ENCODE measurements around the gene SKOR1.

SKOR1 gene, protein sequence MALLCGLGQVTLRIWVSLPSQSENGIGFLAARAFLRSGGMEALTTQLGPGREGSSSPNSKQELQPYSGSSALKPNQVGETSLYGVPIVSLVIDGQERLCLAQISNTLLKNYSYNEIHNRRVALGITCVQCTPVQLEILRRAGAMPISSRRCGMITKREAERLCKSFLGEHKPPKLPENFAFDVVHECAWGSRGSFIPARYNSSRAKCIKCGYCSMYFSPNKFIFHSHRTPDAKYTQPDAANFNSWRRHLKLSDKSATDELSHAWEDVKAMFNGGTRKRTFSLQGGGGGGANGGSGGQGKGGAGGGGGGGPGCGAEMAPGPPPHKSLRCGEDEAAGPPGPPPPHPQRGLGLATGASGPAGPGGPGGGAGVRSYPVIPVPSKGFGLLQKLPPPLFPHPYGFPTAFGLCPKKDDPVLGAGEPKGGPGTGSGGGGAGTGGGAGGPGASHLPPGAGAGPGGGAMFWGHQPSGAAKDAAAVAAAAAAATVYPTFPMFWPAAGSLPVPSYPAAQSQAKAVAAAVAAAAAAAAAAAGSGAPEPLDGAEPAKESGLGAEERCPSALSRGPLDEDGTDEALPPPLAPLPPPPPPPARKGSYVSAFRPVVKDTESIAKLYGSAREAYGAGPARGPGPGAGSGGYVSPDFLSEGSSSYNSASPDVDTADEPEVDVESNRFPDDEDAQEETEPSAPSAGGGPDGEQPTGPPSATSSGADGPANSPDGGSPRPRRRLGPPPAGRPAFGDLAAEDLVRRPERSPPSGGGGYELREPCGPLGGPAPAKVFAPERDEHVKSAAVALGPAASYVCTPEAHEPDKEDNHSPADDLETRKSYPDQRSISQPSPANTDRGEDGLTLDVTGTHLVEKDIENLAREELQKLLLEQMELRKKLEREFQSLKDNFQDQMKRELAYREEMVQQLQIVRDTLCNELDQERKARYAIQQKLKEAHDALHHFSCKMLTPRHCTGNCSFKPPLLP

DNA sequence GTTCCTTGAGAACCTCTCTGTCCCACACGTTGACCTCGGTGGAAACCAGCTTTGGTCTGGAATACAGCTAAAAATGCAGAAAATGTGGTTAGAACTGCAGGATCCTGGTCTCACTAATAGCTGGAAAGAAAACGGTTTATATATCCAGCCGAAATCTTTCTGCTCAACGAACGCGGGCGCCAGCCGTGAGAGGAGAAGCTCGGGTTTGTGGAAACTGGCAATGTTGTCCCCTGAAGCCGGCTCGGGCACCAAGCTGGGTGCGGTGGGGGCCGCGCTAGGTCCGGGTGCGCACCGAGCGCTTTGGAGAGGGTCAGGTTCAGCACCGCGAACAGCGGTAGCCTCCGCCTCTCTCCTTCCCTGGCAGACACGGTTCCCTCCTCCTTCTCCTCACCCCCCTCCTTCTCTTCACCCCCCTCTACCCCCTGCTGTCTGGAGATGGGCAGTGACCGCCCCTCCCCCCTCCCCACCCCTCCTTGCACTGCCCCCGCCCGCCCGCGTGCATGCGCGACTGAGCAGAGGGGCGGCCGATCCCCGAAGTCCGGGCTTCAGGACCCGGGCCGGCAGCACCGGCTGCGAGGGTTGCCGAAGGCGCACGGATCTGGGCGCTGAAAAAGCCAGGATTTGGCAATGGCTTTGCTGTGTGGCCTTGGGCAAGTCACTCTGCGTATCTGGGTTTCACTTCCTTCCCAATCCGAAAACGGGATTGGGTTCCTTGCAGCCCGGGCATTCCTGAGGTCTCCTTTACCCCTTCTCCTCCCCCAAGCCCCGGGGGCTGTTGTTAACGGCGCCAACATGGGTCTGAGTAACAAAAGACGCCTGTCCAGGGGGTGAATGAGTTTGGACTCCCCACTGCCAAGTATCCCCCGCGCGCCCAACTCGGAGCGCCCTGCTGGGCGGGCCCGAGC is at the start of gene SKOR1:
TSS of gene SKOR1 (plus strand) at position 534 of the 905 bp plus-strand sequence. CDS start at position 628, 94 bp downstream.
- ATAC-seq = no peak

DNA sequence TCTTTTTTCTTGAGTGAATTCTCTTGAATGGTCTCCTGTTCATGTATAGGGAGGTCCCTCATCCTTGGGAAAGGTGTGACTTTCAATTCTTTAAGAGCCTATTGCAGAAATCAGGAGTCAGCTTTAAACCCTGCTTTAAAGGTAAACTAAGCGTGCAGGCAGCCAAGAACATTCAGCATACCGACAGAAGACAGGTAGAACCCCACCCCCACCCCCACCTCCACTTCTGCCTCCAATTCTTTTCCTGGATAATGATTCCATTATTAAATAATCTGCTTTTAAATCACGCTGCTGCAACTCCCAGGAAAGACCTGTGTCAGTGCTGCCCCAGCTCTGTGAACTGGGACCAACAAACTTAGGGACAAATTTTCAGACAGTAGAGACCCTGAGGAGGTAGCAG is 49.3 kb upstream of the SKOR1 start:
- ATAC-seq = no peak
- no peak for DNase-seq

More for the DNA sequence above, at the start of gene SKOR1:
- peak; percentile 28 for DNase-seq

DNA sequence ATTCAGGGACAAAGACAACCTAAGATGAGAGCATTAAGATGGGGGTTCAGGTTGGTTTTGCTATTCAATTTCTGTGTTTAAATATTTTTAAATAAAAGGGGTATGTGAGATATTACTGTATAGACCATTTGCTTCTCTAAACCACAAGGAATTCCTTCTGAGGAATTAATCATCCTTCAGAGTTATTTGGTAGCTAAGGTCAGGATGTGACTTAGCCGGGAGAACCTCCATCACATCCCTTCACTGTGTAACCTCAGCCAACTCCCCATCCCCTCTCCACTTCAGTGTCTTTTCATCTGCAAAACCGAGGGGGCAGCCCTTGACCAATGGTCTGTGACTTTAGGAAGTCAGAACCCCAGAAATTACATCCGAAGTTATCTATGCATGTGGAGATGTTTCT is 48.7 kb upstream of the SKOR1 start:
- DNase-seq (no peak), ATAC-seq (no peak)

DNA sequence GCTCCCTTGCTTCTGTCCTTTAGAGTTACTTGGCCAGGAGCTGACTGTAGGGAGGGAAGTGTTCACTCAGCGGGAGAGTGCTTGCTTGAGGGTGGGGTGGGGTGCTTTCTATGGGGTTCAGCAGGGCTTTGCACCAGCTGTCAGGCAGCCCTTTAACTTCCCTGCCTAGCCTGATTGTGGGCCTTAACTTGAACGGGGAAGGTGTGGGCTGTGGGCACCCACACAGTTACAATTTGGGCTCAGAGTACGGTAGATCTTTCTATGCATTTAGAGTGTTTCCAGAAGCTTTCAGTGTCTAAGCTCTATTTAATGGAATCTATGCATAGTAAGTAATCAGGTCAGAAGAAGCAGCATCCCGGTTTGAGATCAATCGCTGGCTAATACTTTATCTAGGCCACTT is 48.2 kb upstream of the SKOR1 start:
- ATAC-seq = no peak
- DNase-seq = no peak

DNA sequence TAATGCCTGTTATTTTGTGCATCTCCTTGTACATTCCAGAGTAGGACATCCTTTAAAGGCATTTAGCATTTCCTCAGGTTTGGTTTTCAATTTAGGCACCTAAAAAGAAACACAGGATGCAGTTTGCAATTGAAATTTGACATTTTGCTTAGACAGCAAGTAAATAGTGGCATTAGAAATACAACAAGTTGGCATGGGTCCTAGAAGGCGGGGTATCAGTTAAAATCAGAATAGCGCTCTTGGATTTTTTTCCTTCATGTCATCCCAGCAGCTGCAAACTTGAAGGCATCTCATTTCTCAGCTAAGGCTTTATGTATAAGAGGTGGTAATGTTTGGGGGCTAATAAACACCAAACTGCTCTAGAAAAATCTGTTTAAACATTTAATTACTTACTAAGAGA is 47.5 kb upstream of the SKOR1 start:
- ATAC-seq (no peak), DNase-seq (no peak)

DNA sequence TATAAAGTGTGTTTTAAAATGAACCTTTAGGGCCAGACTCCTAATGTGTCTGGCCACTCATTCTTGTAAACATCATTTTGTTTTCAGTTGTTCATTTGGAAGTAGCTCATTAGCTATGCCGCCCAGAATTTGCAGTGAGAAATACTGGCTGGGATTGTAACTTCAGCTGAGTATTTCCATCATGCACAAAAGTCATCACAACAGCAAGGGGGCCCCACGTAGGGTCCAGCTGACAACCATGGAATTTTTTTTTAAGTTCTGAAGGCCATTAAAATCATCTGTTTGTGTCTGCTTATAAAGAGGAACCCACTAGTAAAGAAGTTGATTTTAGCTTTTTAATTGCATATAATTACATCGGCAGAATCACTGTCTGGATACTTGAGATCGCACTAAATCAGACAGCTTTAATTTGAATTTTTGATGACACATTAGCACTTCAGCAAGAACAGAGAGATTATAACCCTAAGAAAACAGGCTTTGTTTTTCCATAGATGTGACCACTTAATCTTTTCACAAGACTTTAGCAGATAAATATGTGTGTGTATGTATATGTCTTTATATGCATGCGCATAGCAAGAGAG is 46.3 kb upstream of the SKOR1 start:
- ATAC-seq = no peak
- DNase-seq = no peak

DNA sequence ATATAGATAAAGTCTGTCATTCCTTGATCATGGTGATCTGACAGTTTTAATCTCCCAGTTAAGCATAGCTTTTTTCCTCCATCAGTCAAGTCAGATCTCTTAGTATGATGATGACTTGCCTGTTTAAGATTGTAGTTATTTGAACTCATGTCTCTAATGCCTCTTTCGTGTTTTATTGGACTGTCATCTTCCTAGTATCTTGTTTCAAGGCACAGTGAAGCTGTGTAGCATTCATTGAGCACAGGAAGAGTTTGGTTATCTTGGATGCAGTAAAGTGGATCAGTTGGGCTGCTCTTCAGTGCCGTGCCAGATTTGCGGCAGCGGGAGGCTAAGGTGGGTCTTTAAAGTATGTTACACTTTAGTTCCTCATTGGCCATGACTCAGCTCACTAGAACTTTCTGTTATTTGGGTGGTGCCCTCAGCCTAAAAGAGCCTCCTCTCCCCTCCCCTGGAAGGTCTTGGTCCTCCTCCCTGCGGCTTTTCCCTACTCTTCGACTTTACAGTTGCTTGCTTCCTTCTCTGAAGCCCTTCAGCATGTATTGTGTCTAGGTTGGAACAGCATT is 45.7 kb upstream of the SKOR1 start:
- ATAC-seq (no peak), DNase-seq (no peak)

DNA sequence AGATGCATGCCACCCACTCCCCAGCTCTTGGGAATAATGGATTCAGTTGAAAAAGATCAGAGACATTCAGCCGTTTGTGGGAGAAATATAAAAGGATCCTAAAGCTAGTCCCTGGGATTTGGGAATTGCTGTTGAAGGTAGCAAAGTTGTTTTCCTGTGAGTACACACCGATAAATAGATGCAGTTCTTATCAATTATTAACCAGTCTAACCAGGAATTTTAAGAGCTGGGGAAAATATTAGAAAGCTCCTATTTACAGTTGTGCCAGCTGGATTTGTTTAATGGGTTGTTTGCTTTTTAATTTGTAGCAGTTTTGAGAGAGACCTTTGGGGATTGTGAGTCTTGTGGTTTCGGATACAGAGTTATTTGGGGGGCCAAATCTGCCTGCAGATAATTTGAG is 44.2 kb upstream of the SKOR1 start:
- ATAC-seq (no peak), DNase-seq (no peak)

DNA sequence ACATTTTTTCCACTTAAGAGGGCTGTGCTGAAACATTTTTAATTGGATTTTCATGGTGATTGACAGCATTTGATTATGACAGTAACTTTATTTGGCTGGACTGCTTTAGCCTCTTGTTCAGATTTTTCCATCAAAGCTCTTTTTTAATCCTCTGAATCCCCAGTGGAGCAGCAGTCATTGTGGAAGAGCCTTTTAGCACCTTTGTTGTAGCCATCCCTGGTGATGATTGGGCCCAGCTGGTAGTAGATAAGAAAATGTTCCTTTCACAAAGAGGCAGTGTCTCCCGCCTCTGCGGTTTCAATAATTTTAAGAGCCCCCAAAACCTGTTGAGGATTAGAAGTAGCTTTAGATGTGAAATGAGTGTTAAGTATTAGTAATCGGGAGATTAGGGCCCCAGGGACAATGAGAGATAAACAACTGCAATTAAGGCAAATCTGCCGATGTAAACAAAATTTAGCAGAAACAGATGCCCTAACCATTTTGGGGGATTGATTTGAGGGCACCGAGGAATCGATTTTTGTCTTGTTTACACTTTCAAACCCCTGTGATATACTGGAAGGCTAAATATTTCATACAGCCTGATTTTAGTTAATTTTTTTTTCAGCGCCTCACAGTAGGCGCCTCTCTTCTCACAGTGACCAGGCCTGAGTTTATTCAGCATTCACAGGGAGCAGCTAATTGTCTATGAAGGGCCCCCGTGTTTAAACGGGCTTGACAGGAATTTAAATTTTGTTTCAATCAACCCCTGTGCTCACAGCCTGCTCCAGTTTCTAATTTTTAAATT is 43.2 kb upstream of the SKOR1 start:
- DNase-seq = no peak

DNA sequence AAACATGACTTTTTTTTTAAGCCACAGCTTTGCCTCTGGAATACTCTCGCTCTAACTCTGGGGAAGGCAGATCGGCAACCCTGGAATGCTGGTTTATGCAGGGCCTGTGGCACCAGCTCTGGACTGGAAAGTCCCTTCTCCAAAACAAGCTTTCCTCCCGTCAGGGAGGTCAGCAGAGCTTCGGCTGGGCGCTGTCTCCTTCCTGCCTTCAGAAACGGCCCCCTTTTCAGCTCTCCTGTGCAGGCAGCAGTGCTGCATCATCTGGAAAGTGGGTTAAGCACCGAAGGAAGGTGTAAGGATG is 42.7 kb upstream of the SKOR1 start:
- ATAC-seq (no peak), DNase-seq (no peak)

More for the DNA sequence above, 43.2 kb upstream of the SKOR1 start:
- no peak for ATAC-seq

DNA sequence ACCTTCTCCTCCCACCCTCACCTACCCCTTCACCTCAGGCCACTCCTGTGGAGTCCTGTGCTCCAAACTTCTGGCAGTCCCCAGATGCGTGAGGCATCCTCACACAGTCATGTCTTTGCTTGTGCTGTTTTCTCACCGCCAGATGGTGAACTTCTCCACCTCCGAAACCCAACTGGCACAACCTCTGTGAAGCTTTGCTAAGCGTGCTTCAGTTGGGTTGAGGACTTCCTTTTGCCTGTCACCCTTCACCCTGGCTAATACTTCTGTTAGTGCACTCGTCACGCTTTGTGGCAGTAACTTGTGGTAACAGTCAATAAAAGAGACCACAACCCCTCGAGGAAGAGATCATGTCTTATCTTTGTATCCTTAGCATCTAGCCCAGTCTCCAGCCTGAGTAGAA is 42.0 kb upstream of the SKOR1 start:
- DNase-seq (peak; percentile 30), ATAC-seq (peak; percentile 86)

DNA sequence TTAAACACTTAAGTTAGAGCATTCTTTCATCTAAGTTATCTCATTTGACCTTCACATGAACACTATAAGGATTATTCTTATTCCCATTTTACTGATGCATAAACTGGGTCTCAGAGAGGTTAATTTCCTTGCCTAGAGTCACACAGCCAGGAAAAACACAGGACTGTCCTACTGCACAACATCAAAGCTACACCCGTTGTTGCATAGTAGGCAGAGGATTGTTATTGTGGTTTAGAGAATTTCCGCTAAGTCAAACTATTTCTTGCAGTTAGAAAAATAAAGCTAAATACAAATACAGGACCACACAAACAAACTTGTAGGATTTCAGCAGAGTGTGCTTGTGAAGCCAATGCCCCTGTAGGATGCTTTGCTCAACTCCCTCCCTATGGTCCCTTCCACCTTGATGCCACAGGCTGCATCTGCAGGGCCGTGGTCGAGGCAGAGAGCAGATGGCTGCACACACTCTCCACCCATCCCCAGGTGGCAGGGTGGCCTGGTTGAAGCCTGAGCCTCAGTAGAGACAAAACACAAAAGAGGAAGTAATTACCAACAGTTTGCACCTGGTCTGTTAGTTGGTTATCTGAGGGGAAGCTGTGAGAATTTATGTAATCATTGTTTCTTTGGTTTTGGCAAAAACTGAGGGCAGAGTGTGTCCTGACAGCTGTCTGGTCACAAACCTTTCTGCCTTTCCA is 41.1 kb upstream of the SKOR1 start:
- peak; percentile 22 for DNase-seq

DNA sequence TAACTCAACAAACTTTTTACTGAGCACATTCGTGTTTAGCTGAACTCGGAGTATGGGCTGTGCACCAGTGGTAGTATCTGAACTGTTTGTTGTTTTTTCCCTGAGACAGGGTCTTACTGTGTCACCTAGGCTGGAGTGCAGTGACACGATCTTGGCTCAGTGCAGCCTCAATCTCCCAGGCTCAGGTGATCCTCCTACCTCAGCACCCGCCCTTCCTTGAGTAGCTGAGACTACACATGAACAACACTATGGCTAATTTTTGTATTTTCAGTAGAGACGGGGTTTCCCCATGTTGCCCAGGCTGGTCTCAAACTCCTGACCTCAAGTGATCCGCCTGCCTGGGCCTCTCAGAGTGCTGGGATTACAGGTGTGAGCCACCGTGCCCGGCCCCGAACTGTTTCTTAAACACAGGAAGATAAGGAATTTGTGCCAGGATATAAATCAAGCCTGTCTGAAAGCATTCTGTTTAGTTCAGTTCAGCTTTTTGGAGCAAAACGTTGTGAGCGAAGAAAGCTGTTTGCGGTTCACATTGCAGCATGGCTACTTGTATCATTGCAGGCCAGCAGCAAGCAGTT is 40.4 kb upstream of the SKOR1 start:
- DNase-seq (no peak), ATAC-seq (no peak)

More for the DNA sequence above, 41.1 kb upstream of the SKOR1 start:
- peak; percentile 51 for ATAC-seq

DNA sequence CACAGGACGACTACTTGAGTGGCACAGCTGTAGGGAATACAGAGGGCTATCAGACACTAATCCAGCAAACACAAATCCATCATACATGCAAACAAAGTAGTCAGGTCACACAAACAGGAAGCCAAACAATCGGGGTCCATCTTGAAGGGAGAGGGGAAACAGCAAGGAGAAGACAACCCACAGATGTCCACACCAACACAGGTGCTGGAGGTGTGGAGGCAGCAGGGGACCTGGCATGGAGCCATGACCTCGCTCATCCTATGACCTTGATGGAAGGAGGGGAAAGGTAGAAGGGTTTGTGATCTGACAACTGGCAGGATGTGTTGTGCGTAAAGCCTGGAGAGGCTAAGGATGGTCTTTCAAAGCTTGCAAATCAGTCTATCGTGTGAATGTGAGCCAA is 39.9 kb upstream of the SKOR1 start:
- no peak for ATAC-seq
- DNase-seq = no peak

DNA sequence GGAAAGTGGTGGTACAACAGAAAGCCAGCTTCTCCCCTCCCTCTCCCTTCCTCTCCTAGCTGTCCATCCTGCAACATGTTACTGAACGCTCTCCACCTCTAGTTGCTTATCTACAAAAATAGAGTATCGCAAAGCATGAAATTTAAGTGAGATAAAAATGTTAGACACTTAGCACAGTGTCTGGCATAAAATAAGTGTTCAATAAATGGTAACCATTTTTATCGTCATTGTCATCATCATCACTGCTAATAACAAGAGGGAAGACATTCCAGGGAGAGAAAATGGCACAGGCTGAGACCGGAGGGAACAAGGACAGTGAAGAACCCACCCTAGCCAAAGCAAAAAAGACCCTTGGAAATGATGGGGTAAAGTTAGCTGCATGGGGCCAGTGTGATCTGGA is 38.7 kb upstream of the SKOR1 start:
- ATAC-seq (no peak), DNase-seq (no peak)

DNA sequence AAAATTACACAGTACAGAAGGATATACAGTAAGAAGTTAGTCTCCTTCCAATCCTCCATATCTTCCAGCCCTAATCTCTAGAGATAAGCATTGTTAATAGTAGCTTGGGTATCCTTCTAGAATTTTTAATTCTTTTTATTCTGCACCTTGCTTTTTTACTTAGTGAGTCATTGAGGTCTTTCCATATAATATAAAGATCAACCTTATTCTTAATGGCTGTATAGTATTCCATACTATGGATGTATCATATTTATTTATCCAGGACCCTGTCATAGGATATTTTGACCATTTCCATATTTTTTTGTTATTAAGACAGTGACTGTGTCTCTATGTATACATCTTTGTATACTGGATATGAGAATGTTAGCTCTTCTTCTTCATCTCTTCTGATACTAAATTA is 36.3 kb upstream of the SKOR1 start:
- ATAC-seq = no peak

DNA sequence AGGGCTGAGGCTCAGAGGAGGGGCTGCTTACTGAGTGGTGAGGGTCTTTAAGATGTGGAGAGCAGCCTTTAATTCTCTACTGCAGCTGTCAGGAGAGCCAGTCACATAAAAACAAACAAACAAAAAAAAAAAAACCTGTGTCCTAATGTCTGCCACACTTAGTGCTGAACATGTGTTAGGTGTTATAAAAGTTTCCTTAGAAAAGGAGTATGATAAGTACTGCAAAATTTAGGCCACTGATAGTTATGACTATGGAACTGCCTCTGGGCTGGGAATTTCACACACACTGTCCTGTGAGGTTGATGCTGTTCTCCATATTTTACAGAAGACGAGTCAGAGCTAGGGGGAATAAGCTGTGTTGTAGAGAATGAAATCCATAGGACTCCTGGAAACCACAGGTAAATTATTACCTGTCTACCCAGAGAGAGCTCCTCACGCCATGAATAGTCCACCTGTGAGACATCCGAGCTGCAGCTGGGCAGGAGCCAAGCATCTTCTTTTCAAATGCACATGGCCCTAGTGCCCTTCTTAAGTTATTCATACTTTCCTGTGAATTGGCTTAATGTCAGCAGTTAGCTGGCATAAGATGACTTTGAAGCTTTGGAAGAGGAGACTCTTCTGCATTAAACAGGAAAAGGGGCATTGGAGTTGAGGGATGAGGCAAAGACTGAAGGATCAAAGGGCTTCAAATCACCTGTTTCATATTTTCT is 34.5 kb upstream of the SKOR1 start:
- ATAC-seq (no peak), DNase-seq (no peak)

More for the DNA sequence above, 36.3 kb upstream of the SKOR1 start:
- DNase-seq = no peak

DNA sequence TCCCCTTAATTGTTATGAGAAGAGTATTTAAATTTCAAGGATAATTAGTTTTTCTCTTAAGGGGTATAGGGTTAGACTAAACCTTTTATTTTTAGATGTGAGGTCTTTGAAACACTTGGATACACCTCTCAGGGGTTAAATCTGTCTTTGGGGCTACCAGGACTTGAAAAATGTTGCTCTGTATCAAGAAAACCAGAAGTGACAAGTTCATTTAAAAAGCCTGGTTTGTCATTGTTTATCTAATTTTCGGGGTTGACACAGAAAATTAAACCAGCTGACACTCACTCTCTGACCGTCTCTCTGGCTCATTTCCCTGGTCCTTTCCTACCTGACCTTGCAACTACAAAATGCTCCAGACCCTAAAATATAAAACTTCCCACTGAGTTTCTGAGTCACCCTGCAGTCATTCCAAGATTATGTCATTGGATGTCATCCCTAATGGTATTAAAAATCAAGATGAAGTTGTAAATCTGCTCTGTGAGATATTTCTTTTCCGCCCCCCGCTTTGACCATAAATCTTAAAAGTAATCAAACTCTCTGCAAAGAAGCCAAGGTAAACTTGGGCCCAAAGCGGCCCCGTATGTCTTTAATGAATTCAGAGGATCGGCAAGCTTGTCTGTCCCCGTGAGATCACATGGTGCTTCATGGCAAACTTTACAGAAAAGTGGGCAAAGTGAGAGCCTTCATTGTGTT is 32.9 kb upstream of the SKOR1 start:
- DNase-seq (no peak), ATAC-seq (no peak)
